ENCODE results near the gene PRDM16. TPM values are rescaled to one million over a fixed set of nuclear protein-coding genes. Genes with fewer than 3 reads are reported as not detected.

The PRDM16 gene
- polyA plus RNA-seq, 1 donor from 2014 or later: 0.21 TPM

DNA sequence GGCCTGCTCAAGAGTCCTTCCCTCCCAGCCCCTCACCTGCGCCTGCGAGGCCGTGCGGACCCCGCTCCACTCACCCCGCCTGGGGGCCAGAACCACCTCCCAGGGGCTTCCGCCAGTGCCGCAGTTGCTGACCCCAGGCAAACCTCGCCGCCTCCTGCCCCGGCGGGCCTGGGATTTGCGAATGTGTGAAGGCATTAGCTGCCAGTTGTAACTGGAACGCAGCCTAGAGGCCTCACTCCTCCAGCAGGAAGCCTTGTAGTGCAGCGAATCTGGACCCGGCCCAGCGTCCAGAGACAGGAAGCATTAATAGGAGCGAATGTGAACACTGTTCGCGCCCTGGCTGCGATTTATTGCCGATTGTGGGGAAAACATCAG, 244.6 kb downstream of the PRDM16 start:
- Histone ChIP-seq H3K27ac (ENCODE audit: low read length) (no peak overlapping the region), H3F3A (ENCODE audit: insufficient read depth, low read length, poor library complexity, severe bottlenecking) (no peaks in the 10 kb centered on the region), H3K9ac (ENCODE audit: low read length) (no peak overlapping the region), H2AFZ (ENCODE audit: low read depth, low read length) (no peak overlapping the region), H4K20me1 (ENCODE audit: insufficient read depth) (no peaks in the 10 kb centered on the region), H3K4me2 (ENCODE audit: low read length) (no peak overlapping the region), H3K9me2 (ENCODE audit: insufficient read depth, low read length) (no peaks in the 10 kb centered on the region), H3K36me3 (ENCODE audit: insufficient read depth, low read length) (no peaks in the 10 kb centered on the region), H3K27me3 (ENCODE audit: insufficient read depth, low read depth, low read length) (no peaks in the 10 kb centered on the region), H3K4me3 (ENCODE audit: low read length) (no peak overlapping the region), H3K9me3 (ENCODE audit: low read length) (no peaks in the 10 kb centered on the region), H3K79me2 (replicated peaks; ENCODE audit: insufficient read depth, low read length) (no peaks in the 10 kb centered on the region)
- no peak for TF ChIP-seq EZH2 (IDR thresholded peaks at IDR 0.05; ENCODE audit: borderline replicate concordance, insufficient read depth, low read length, poor library complexity, severe bottlenecking)
- no peak for TF ChIP-seq EP300 (conservative IDR thresholded peaks at IDR 0.05; ENCODE audit: poor library complexity, severe bottlenecking)
- TF ChIP-seq MXI1 (conservative IDR thresholded peaks at IDR 0.05; ENCODE audit: poor library complexity, severe bottlenecking): no peak
- no peak for TF ChIP-seq RAD21 (conservative IDR thresholded peaks at IDR 0.05)
- TF ChIP-seq TAF1 (IDR thresholded peaks at IDR 0.05; ENCODE audit: low read depth): no peak
- no peak for TF ChIP-seq REST (IDR thresholded peaks at IDR 0.05; ENCODE audit: borderline replicate concordance)
- no peak for TF ChIP-seq CTCF (IDR thresholded peaks at IDR 0.05; ENCODE audit: poor library complexity, severe bottlenecking)

DNA sequence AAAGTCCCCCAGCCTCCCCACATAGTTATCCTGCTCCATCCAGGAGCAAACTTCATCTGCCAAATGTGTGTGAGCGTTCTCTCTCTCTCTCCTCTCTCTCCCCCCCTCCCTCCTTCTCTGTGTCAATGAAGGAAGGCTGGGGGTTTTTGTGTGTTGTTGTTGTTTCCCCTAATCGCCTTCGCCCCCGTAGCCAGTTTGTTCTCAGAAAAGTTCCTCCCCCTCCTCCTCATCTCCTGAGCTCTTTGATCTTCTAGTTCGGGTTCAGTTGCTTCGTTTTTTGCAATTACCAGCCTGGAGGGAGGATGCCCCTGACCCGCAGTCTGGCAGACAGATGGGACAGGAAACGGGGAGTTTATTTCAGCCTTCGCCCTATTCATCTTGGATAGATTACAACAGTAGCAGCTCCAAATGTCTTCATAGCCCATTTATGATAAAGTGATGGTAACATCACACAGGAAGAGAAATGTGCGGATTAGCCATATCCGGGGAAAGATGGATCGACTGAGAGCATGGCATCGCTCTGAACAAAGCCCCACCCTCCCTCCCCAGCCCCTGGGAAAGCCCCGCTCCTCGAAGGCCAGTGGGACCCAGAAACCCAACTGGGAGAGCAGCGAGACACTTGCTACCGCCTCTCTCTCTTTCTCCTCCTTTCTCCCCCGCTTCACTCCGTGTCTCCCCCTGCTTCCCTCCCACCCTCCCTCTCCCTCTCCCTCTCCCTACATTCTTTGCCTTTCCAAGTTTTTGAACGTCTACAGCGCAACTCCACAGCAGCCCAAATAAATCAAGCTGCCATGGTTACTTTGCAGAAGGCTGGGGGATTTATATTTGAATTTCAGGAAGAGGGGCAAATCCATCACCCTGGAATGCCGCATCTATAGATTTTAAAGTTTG, 245.7 kb downstream of the PRDM16 start:
- no peaks in the 10 kb centered on the region for H3K27me3 ChIP-seq (ENCODE audit: insufficient read depth, low read depth, low read length)
- H4K20me1 ChIP-seq (ENCODE audit: insufficient read depth): no peaks in the 10 kb centered on the region
- H3K9me3 ChIP-seq (ENCODE audit: low read length): no peaks in the 10 kb centered on the region
- H3K79me2 ChIP-seq (replicated peaks; ENCODE audit: insufficient read depth, low read length): no peaks in the 10 kb centered on the region
- TF ChIP-seq EP300 (conservative IDR thresholded peaks at IDR 0.05; ENCODE audit: poor library complexity, severe bottlenecking): no peak
- H3K27ac ChIP-seq (ENCODE audit: low read length): no peak overlapping the region
- H3K9ac ChIP-seq (ENCODE audit: low read length): no peak overlapping the region
- H3K4me2 ChIP-seq (ENCODE audit: low read length): no peak overlapping the region
- H3K36me3 ChIP-seq (ENCODE audit: insufficient read depth, low read length): no peaks in the 10 kb centered on the region
- no peaks in the 10 kb centered on the region for H3K9me2 ChIP-seq (ENCODE audit: insufficient read depth, low read length)
- H3F3A ChIP-seq (ENCODE audit: insufficient read depth, low read length, poor library complexity, severe bottlenecking): no peaks in the 10 kb centered on the region
- H2AFZ ChIP-seq (ENCODE audit: low read depth, low read length): no peak overlapping the region
- no peak overlapping the region for H3K4me3 ChIP-seq (ENCODE audit: low read length)

Data from neural cell (in vitro differentiated cells).